DOHH2 (cell line): Measurements from ENCODE around the gene ZMYND8.

ENCODE experiments used
- H3F3A ChIP-seq: fragments of 200-600 bp; sonication (generic), shearing (Covaris generic); 2 replicates; pipeline ENCODE4 v1.6.0; 2016; ENCODE audit warnings: antibody characterized with exemption, mild to moderate bottlenecking; ENCODE audit not compliant: control insufficient read depth, insufficient read depth
- H3K27ac ChIP-seq: fragments of 200-600 bp; sonication (generic); 2 replicates; pipeline ENCODE4 v1.5.1; 2014; ENCODE audit warnings: low read depth, mild to moderate bottlenecking, low read length, moderate library complexity
- H3K27me3 ChIP-seq: fragments of 200-600 bp; sonication (generic); 2 replicates; pipeline ENCODE4 v1.6.1; 2014; ENCODE audit warnings: mild to moderate bottlenecking, low read length, mixed read lengths; ENCODE audit not compliant: control insufficient read depth
- H3K36me3 ChIP-seq: fragments of 200-600 bp; sonication (generic); 2 replicates; pipeline ENCODE4 v1.6.1; 2014; ENCODE audit warnings: mild to moderate bottlenecking, low read length, moderate library complexity, mixed read lengths; ENCODE audit not compliant: control insufficient read depth
- H3K4me1 ChIP-seq: fragments of 200-600 bp; sonication (generic); 2 replicates; pipeline ENCODE4 v1.6.1; 2014; ENCODE audit warnings: mild to moderate bottlenecking, low read length, mixed read lengths; ENCODE audit not compliant: control insufficient read depth
- H3K4me2 ChIP-seq: fragments of 200-600 bp; sonication (generic); 2 replicates; pipeline ENCODE4 v1.6.0; 2014; ENCODE audit warnings: mild to moderate bottlenecking, low read length, moderate library complexity
- H3K4me3 ChIP-seq: fragments of 200-600 bp; sonication (generic); 2 replicates; pipeline ENCODE4 v1.5.1; 2014; ENCODE audit warnings: mild to moderate bottlenecking, low read length, mixed read lengths
- H3K79me2 ChIP-seq: fragments of 200-600 bp; sonication (generic); 2 replicates; pipeline ENCODE4 v1.6.1; 2014; ENCODE audit warnings: mild to moderate bottlenecking, low read length, mixed read lengths; ENCODE audit not compliant: control insufficient read depth
- H3K9me2 ChIP-seq: fragments of 200-600 bp; sonication (generic); replicated peaks from 2 replicates; pipeline ENCODE4 v1.6.1; 2014; ENCODE audit warnings: mild to moderate bottlenecking, low read length, mixed read lengths; ENCODE audit not compliant: control insufficient read depth
- H3K9me3 ChIP-seq: fragments of 200-600 bp; sonication (generic); 2 replicates; pipeline ENCODE4 v1.6.1; 2014; ENCODE audit warnings: antibody characterized with exemption, low read length, mixed read lengths; ENCODE audit not compliant: control insufficient read depth, insufficient read depth
- H4K20me1 ChIP-seq: fragments of 200-600 bp; sonication (generic); 2 replicates; pipeline ENCODE4 v1.6.0; 2014; ENCODE audit warnings: low read depth, mild to moderate bottlenecking, antibody characterized with exemption, low read length, moderate library complexity; ENCODE audit not compliant: control insufficient read depth, insufficient read depth
- EZH2phosphoT487 ChIP-seq: fragments of 200-600 bp; sonication (generic); IDR thresholded peaks from 2 replicates; pipeline ENCODE4 v1.6.1; 2017; ENCODE audit warnings: borderline replicate concordance, mild to moderate bottlenecking, antibody characterized with exemption, low read length, moderate library complexity, mixed read lengths
- TF ChIP-seq, protein P1 (sequence below): fragments of 200-600 bp; sonication (generic); IDR thresholded peaks from one replicate; pipeline ENCODE4 v1.5.1; 2014; ENCODE audit warnings: antibody characterized with exemption, mild to moderate bottlenecking, low read depth, low read length; ENCODE audit not compliant: poor library complexity, severe bottlenecking

The ZMYND8 gene

DNA sequence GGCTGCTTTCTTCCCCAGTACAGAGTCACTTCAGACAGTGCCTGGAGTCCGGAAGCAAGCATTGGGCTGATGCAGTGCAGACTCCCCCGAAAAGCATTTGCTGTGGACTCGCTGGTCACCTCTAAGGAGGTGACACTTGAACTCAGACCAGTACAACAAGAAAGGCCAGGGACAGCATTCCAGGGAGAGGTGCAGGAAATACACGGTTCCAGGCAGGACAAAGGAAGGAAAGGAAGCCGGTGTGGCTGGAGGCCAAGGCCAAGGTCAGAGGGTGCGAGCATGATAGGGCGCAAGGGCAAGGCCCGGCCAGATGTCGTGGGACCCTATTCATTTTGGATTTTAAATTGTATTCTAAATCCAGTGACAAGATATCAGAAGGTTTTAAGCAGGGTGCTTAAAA is 160.9 kb downstream of the ZMYND8 start:
- Histone ChIP-seq H4K20me1 (no peaks in the 10 kb centered on the region), H3K79me2 (no peaks in the 10 kb centered on the region), H3K4me2 (no peak overlapping the region), H3K27ac (no peak overlapping the region), H3K4me1 (peaks cover 8% of the 10 kb centered on the region), H3K36me3 (no peaks in the 10 kb centered on the region), H3K4me3 (no peak overlapping the region), H3K9me2 (no peaks in the 10 kb centered on the region), H3K9me3 (no peaks in the 10 kb centered on the region), H3F3A (no peaks in the 10 kb centered on the region), H3K27me3 (peaks cover 9% of the 10 kb centered on the region)
- TF ChIP-seq, protein P1, sequence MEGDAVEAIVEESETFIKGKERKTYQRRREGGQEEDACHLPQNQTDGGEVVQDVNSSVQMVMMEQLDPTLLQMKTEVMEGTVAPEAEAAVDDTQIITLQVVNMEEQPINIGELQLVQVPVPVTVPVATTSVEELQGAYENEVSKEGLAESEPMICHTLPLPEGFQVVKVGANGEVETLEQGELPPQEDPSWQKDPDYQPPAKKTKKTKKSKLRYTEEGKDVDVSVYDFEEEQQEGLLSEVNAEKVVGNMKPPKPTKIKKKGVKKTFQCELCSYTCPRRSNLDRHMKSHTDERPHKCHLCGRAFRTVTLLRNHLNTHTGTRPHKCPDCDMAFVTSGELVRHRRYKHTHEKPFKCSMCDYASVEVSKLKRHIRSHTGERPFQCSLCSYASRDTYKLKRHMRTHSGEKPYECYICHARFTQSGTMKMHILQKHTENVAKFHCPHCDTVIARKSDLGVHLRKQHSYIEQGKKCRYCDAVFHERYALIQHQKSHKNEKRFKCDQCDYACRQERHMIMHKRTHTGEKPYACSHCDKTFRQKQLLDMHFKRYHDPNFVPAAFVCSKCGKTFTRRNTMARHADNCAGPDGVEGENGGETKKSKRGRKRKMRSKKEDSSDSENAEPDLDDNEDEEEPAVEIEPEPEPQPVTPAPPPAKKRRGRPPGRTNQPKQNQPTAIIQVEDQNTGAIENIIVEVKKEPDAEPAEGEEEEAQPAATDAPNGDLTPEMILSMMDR: no peak
- TF ChIP-seq EZH2phosphoT487: no peak

DNA sequence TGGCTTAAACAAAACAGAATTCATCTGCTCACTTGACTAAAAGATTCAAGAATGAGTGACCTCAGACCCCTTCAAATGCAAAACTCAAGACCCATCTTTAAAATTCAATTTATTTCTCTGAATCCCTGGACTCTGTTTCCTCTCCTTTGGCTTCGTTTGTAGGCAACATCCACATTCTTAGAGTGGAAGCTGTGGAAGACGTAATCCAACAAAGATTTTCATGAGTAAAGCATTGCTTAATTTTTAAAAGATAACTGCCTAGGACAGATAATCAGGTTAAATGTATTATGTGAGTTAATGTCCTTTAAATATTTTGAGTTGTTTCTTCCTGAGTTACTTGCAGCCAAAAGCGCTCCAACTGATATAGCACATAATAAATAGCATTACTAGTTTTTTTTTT is 164.5 kb downstream of the ZMYND8 start:
- no peak for TF ChIP-seq EZH2phosphoT487
- TF ChIP-seq, protein P1: no peak
- H3K79me2 ChIP-seq: no peaks in the 10 kb centered on the region
- no peaks in the 10 kb centered on the region for H3K9me2 ChIP-seq

DNA sequence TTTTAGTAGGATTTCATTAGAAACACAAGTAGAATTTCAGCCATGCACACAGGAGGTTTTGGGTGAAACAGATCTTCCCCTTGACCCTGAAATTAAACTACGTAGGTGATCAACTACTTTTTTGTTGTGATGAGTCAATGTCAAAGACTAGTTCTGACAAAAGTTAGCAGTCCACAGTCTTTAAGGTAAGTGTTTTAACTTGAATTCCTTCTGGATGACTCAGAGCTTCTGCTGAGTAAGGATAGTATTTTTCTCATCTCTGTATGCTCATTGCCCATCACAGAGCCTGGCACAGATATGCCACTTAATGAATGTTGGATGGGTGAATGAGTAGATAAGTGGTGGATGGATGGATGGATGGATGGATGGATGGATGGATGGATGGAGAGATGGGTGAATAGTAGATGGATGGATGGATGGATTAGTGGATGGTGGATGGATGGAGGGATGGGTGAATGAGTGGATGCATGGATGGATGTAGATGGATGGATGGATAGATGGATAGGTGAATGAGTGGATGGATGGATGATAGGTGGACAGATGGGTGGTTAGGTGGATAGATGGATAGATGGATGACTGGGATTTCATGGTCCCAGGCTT is 165.3 kb downstream of the ZMYND8 start:
- H3K27ac ChIP-seq: no peak overlapping the region
- TF ChIP-seq, protein P1: no peak
- no peak for TF ChIP-seq EZH2phosphoT487
- H3K79me2 ChIP-seq: no peaks in the 10 kb centered on the region
- H3K9me2 ChIP-seq: no peaks in the 10 kb centered on the region
- H3K36me3 ChIP-seq: no peaks in the 10 kb centered on the region
- H3K4me2 ChIP-seq: no peak overlapping the region
- H4K20me1 ChIP-seq: no peaks in the 10 kb centered on the region
- no peaks in the 10 kb centered on the region for H3F3A ChIP-seq
- H3K27me3 ChIP-seq: peaks cover 18% of the 10 kb centered on the region
- peaks cover 2% of the 10 kb centered on the region; the same call in 1 of the 2 replicates for H3K4me1 ChIP-seq
- H3K4me3 ChIP-seq: no peak overlapping the region
- H3K9me3 ChIP-seq: no peaks in the 10 kb centered on the region

More for the DNA sequence above, 164.5 kb downstream of the ZMYND8 start:
- Histone ChIP-seq H3K27me3 (peaks cover 18% of the 10 kb centered on the region), H3K4me2 (no peak overlapping the region), H3K36me3 (no peaks in the 10 kb centered on the region), H3K4me3 (no peak overlapping the region), H3K27ac (no peak overlapping the region), H3K9me3 (no peaks in the 10 kb centered on the region), H4K20me1 (no peaks in the 10 kb centered on the region), H3F3A (no peaks in the 10 kb centered on the region), H3K4me1 (peaks cover 8% of the 10 kb centered on the region)
